Mesenteric fat pad (tissue), 1 donor: ENCODE data around the gene GTPBP2. TPM values are rescaled to one million over a fixed set of nuclear protein-coding genes. Genes with fewer than 3 reads are reported as not detected.
"Not testable (repeated sequence)": the region's sequence is repeated elsewhere in the genome, so short reads cannot be mapped to it uniquely, and the experiment has no call there.

Experiments
- DNase-seq: peaks from one replicate; pipeline ENCODE4 v3.0.0-alpha.2; 2020; ENCODE audit warnings: low spot score
- total RNA-seq: library from RNA; stranded (reverse); fragmentation: NEBNext Ultra II Directional; extraction: Animal tissue kit (Norgen Biotek cat#: 25700); gene quantifications from one replicate; pipeline ENCODE4 v1.2.1, GENCODE V29; 2021
- donor health status: DM: yes; HTN: yes; CAD: no.

Gene GTPBP2
- total RNA-seq, 1 donor from 2014 or later, result 101 TPM

GRCh38 chr6:43658161-43658560, 29.1 kb upstream of the GTPBP2 start:
- DNase-seq, result no peak

- no peak for DNase-seq
These were observed 28.2 kb upstream of the GTPBP2 start for GRCh38 chr6:43657221-43657802.

- not testable (repeated sequence) for DNase-seq
These were observed 23.8 kb upstream of the GTPBP2 start for GRCh38 chr6:43652822-43653221.

GRCh38 chr6:43648248-43648647, 19.2 kb upstream of the GTPBP2 start:
- no peak for DNase-seq

GRCh38 chr6:43647613-43648012, 18.5 kb upstream of the GTPBP2 start:
- DNase-seq, result no peak

- DNase-seq, result no peak
These were observed 16.5 kb upstream of the GTPBP2 start for GRCh38 chr6:43645613-43645964.

GRCh38 chr6:43644940-43645612, 16.0 kb upstream of the GTPBP2 start, which contains the start of gene RSPH9:
Gene RSPH9, plus strand, starts transcription at chr6:43645036. Its CDS starts 63 bp downstream, at chr6:43645099.
- no peak for DNase-seq

- DNase-seq, result no peak
These were observed 11.1 kb upstream of the GTPBP2 start for GRCh38 chr6:43639984-43640800.

- no peak for DNase-seq
These were observed 7.2 kb upstream of the GTPBP2 start for GRCh38 chr6:43636308-43636659.

GRCh38 chr6:43635387-43636307, 6.6 kb upstream of the GTPBP2 start, which contains the start of gene MAD2L1BP:
Gene MAD2L1BP, plus strand, starts transcription at chr6:43635840. Its CDS starts 36 bp downstream, at chr6:43635876.
- DNase-seq, result peak; percentile 94

GRCh38 chr6:43634702-43635303, 5.7 kb upstream of the GTPBP2 start:
- no peak for DNase-seq

GRCh38 chr6:43633002-43633401, 3.9 kb upstream of the GTPBP2 start:
- DNase-seq, result not testable (repeated sequence)

GRCh38 chr6:43630980-43631619, 2.0 kb upstream of the GTPBP2 start:
- DNase-seq, result no peak

- peak; percentile 94 for DNase-seq
These were observed 639 bp upstream of the GTPBP2 start for GRCh38 chr6:43629505-43630300.

GRCh38 chr6:43628393-43629103, 516 bp downstream of the GTPBP2 start:
- peak; percentile 89 for DNase-seq

GRCh38 chr6:43627008-43627825, 1.8 kb downstream of the GTPBP2 start:
- peak; percentile 86 for DNase-seq

- DNase-seq, result peak; percentile 78
These were observed 3.6 kb downstream of the GTPBP2 start for GRCh38 chr6:43625393-43625992.
